Bladder microvascular endothelial cell (primary cell): Measurements from ENCODE around the gene VPREB3. TPM values are rescaled to one million over a fixed set of nuclear protein-coding genes. Genes with fewer than 3 reads are reported as not detected.

ENCODE experiments used
- total RNA-seq: library from RNA; depleted of rRNA; stranded (reverse); fragments of >200 nt; gene quantifications from 2 replicates; pipeline ENCODE4 v1.2.3, GENCODE V29; 2014

Gene VPREB3, protein sequence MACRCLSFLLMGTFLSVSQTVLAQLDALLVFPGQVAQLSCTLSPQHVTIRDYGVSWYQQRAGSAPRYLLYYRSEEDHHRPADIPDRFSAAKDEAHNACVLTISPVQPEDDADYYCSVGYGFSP
- not detected in 2 replicates for total RNA-seq

DNA sequence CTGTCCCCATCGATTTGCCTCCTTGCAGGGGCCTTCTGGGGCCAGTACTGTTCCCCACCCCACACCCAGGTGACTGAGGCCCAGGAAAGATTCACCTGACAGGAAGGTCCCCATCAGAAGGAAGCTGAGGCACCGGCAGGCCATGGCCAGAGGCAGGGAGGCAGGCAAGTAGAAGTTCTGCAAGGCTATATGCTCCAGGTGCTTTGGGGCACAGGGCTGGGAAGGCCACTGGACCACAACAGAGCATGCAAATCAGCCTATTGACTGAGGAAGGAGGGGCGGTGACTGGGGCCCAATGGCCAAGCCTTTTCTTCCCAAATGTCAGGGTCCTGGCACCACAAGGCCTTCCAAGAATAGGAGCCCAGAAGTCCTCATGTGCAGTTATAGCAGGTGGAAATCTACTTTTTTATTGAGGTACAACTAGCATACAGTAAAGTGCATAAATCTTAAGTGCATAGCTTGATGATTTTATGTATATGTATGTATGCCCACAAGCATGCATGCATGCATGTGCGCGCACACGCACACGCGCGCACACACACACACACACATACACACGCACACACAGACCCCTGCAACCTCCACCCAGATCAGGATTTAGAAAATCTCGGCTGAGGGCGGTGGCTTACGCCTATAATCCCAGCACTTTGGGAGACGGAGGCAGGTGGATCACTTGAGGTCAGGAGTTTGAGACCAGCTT is at the start of gene VPREB3:
TSS of gene VPREB3 (minus strand) at position 206 of the 700 bp plus-strand sequence. CDS start at position 144, 62 bp downstream.

DNA sequence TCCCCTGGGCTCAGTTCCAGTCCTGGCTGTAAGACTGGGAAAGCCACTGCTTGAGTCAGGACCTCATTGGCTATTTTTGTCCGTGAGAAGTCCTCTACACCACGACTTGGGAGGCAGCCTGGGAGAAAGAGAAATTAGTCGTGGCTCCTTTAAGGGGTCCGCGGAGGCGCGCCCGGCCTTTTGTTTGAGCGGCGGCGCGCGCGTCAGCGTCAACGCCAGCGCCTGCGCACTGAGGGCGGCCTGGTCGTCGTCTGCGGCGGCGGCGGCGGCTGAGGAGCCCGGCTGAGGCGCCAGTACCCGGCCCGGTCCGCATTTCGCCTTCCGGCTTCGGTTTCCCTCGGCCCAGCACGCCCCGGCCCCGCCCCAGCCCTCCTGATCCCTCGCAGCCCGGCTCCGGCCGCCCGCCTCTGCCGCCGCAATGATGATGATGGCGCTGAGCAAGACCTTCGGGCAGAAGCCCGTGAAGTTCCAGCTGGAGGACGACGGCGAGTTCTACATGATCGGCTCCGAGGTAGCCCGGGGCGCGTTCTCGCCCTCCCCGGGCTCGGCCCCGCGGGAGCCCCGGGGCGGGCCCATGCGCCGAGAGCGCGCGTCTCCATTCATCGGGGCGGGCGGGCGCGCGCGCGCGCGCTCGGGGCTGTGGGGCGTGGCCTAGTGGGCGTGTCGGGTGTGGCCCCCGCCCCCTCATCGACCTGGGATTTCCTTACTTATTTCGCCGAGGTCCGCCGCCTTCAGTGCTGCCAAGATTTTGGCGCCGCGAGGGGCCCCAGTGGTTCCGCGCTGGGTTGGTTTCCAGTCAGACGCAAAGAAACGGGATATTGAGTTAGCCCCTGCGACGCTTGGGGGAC is 32.8 kb upstream of the VPREB3 start, which contains the start of gene SMARCB1:
TSS of gene SMARCB1 (plus strand) at position 215 of the 848 bp plus-strand sequence. CDS start at position 419, 204 bp downstream.

DNA sequence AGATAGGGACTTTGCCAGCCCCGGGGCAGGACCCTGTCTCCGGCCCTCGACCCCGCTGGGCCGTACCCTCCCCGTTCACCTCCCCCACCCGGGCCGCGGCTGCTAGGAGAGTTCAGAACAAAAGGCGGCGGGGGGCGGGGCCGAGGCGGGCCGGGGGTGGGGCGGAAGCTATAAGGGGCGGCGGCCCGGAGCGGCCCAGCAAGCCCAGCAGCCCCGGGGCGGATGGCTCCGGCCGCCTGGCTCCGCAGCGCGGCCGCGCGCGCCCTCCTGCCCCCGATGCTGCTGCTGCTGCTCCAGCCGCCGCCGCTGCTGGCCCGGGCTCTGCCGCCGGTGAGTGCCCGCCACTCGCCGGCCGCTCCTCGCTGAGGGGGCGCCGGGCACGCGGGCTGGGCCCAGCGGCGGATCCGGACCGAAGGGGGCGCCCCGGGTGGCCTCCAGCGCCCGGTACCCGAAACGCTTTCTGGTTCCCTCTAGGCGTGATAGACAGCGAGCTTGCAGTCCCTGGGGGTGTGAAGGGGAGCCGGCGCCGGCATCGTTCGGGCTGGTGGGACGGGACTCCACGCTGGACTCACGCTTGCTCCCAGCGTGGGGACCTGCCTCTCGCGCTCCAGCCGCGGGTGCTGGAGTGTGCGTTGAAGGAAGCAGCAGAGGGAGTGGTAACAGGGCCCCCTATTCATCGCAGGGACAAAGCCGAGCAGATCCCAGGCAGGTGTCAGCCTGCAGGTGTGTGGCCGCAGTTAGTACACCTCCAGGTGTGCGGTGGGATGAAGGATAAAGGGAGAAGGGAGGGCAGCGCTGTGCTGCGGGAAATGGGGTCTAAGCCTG is 18.6 kb upstream of the VPREB3 start, which contains the start of gene MMP11:
TSS of gene MMP11 (plus strand) at position 201 of the 825 bp plus-strand sequence. CDS start at position 223, 22 bp downstream.

DNA sequence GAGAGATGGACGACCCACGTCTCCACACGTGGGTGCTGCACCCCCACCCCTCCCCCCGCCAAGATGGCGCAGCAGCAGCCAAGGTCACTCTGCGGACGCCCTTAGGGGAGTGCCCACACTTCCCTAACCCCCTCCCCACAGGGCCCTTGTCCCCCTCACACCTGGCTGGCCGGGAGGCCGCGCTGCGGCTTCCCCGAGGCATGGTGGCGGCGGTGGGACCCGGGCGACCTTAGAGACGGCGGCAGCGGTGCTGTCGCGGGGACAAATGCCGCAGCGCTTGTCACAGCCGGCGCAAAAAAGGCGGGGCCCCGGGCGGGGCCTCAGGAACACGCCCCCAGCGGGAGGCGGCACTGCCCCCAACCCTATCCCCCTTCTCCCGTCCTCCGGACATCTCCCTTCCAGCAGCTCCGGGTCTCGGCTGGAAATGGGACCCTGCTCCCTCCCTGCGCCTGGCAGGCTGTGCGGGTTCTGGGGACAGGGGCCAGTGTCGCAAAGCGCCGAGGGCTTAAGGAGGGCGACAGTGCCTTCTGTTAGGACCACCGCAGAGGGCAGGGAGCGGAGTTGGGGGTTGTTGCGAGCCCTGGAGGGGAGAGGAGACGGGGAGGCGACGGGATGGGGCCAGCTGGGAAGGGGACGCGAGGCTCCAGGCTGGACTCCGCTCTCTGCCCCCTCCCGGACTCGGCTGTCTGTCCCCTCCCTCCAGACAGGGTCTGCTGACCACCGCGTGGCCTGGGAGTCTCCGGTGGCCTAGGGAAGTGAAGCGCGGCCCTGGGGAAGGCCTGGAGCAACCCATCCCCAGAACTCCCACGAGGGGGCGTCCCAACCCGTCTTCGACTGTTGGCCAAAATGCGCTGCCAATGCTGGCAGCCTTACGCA is 13.7 kb upstream of the VPREB3 start, which contains the start of gene CHCHD10:
TSS of gene CHCHD10 (minus strand) at position 300 of the 876 bp plus-strand sequence. CDS start at position 202, 98 bp downstream.

DNA sequence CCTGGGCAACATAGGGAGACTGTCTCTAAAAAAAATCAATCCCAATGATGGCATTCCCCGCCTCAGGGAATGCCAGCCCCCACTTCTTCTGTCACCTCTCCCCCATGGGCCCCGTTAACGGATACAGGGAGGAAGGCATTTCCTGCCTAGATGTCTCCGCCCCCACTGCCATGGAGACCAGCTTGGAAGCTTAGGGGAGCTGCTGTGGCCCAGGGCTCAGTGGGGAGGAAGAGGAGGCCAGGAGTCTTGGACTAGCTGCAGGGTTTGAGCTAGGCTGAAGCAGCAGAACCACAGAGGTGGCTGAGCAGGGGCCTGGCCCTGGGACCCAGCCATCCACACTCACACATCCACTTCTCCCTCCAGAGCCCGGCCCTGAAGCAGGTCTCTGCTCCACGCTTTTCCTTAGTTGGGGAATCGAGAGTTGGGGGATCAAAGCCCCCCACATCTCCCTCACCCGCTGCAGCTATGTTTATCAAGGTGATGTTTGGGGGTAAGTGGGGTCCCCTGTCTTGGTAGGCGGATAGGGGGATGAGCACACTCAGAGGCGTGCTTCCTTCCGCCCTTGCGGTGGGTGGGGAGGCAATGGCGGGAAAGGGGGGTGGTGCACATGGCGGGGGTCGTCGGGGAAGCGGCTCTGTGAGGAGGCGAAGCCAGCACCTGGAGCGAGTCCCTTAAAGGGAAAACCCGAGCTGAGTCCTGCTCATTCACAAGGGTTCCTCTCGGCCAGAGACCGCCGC is 8.8 kb upstream of the VPREB3 start, which contains the start of gene C22orf15:
TSS of gene C22orf15 (plus strand) at position 149 of the 737 bp plus-strand sequence. CDS start at position 466, 317 bp downstream.

DNA sequence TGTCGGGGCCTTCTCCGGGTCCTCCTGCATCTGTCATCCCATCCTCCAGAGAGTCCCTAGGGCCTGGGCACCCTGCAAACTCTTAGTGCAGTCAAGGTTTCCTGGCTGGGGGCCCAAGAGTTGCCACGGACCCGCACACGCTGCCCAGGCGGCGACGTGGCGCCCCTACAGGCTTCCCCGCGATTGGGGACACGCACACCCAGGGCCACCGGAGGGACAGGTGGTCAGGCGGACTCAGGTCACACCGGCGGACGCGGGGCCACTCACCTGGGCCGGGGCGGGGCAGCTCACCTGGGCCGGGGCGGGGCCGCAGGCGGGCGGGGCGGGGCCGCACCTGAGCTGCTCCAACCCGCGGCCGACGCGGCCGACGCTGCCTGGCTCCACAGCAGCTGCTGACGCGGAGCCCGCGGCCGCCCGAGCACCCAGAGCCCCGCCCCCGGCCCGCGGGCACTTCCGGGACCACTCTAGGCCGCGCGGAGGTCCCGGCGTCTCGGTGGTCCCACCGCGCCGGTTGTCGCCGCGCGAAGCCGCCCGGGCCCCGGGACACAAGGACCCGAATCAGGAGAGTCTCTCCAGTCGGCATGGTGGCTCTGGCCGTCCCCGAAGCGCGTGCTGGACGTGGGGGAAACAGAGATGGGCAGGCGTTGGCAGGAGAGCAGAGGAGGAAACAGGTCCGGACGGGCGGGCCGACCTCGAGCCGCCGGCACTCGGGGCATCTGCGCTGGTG is 3.3 kb downstream of the VPREB3 start, which contains the start of gene ZNF70:
TSS of gene ZNF70 (minus strand) at position 399 of the 727 bp plus-strand sequence. CDS start 5,972 bp downstream, outside the sequence.

Other genes starting within 250 kb of the VPREB3 start
- gene IGLL1, start 174.1 kb downstream of the VPREB3 start, total RNA-seq = not detected in 2 replicates
- 0.06 TPM in 1 of 2 replicates, not detected in the other for gene DRICH1, start 122.1 kb downstream of the VPREB3 start, total RNA-seq
- gene RGL4, start 63.4 kb downstream of the VPREB3 start, total RNA-seq = not detected in 2 replicates
- gene ZNF70, start 3.3 kb downstream of the VPREB3 start, total RNA-seq = 1.1 and 3.1 TPM in 2 replicates
- 0.13 and 0.81 TPM in 2 replicates for gene C22orf15, start 8.6 kb upstream of the VPREB3 start, total RNA-seq
- 2.8 and 5.4 TPM in 2 replicates for gene CHCHD10, start 13.5 kb upstream of the VPREB3 start, total RNA-seq
- gene MMP11, start 18.4 kb upstream of the VPREB3 start, total RNA-seq = 1.9 and 8.6 TPM in 2 replicates
- 17.0 and 26.8 TPM in 2 replicates for gene SMARCB1, start 32.5 kb upstream of the VPREB3 start, total RNA-seq
- 0.38 and 0.49 TPM in 2 replicates for gene DERL3, start 84.6 kb upstream of the VPREB3 start, total RNA-seq
- 2.8 and 7.9 TPM in 2 replicates for gene SLC2A11, start 103.5 kb upstream of the VPREB3 start, total RNA-seq
- gene MIF, start 140.0 kb upstream of the VPREB3 start, total RNA-seq = 164 and 291 TPM in 2 replicates
- 1.3 and 7.0 TPM in 2 replicates for gene GSTT2B, start 206.8 kb upstream of the VPREB3 start, total RNA-seq
- gene DDTL, start 212.5 kb upstream of the VPREB3 start, total RNA-seq = 0.25 and 1.1 TPM in 2 replicates
- 65.6 and 81.6 TPM in 2 replicates for gene DDT, start 220.0 kb upstream of the VPREB3 start, total RNA-seq
- gene GSTT2, start 225.7 kb upstream of the VPREB3 start, total RNA-seq = not detected in 2 replicates